HEK293 (cell line): ENCODE results near the gene AHCYL2.

ENCODE experiments used
- CTCF ChIA-PET: fragments of 350-600 bp; formaldehyde crosslinking; extraction: SDS; loops from one replicate; lab custom pipeline; 2021; ENCODE audit warnings: antibody characterized with exemption; lab: Yijun Ruan, JAX
- POLR2A ChIA-PET: fragments of 300-600 bp; formaldehyde crosslinking; extraction: SDS; loops from one replicate; lab custom pipeline; 2020; ENCODE audit warnings: antibody characterized with exemption, inconsistent platforms; lab: Yijun Ruan, JAX
- H3K27ac ChIP-seq: fragments of 200-500 bp; sonication (Bioruptor generic); 2 replicates; pipeline ENCODE4 v1.5.1; 2014; ENCODE audit warnings: low read depth, low read length, control low read depth, inconsistent platforms; ENCODE audit errors: extremely low read depth
- H3K36me3 ChIP-seq, 2 experiments: fragments of 200-500 bp in 1 of 2; sonication (Bioruptor generic) in 1 of 2; 1 replicate in 1 of 2; 2 replicates in 1 of 2; pipeline ENCODE4 v1.5.1; 2014 to 2017; ENCODE audit warnings: inconsistent platforms in 2 of 2, low read length in 2 of 2; ENCODE audit not compliant: control insufficient read depth in 2 of 2, insufficient read depth in 1 of 2
- H3K4me1 ChIP-seq: fragments of 200-500 bp; sonication (Bioruptor generic); 2 replicates; pipeline ENCODE4 v1.5.1; 2014; ENCODE audit warnings: mild to moderate bottlenecking, low read length, inconsistent platforms; ENCODE audit not compliant: control insufficient read depth, insufficient read depth
- H3K4me3 ChIP-seq: 2 replicates; pipeline ENCODE4 v1.5.1; 2011; ENCODE audit warnings: low read depth, mild to moderate bottlenecking, control low read depth, low read length, moderate library complexity
- H3K9me3 ChIP-seq: fragments of 200-500 bp; sonication (Bioruptor generic); 2 replicates; pipeline ENCODE4 v1.5.1; 2014; ENCODE audit warnings: low read depth, low read length, inconsistent platforms; ENCODE audit not compliant: control insufficient read depth, insufficient read depth
- BCL11A ChIP-seq: fragments of 450-650 bp; formaldehyde crosslinking; IDR thresholded peaks from 2 replicates; pipeline ENCODE4 v1.5.1; 2016; ENCODE audit warnings: low read depth, missing biosample characterization, missing genetic modification characterization
- OVOL3 ChIP-seq: fragments of 450-650 bp; formaldehyde crosslinking; IDR thresholded peaks from 2 replicates; pipeline ENCODE4 v1.5.1; 2016; ENCODE audit warnings: missing biosample characterization, missing genetic modification characterization
- TSHZ1 ChIP-seq: fragments of 450-650 bp; formaldehyde crosslinking; IDR thresholded peaks from 2 replicates; pipeline ENCODE4 v1.5.1; 2016; ENCODE audit warnings: missing biosample characterization, missing genetic modification characterization, borderline replicate concordance
- ZBTB20 ChIP-seq: fragments of 450-650 bp; formaldehyde crosslinking; IDR thresholded peaks from 2 replicates; pipeline ENCODE4 v1.5.1; 2016; ENCODE audit warnings: missing biosample characterization, missing genetic modification characterization
- ZBTB21 ChIP-seq: fragments of 450-650 bp; formaldehyde crosslinking; IDR thresholded peaks from 2 replicates; pipeline ENCODE4 v1.5.1; 2017; ENCODE audit warnings: missing biosample characterization, missing genetic modification characterization
- ZFHX2 ChIP-seq: fragments of 450-650 bp; formaldehyde crosslinking; conservative IDR thresholded peaks from 2 replicates; pipeline ENCODE4 v1.5.1; 2016; ENCODE audit warnings: missing biosample characterization, missing genetic modification characterization
- ZFP69B ChIP-seq: fragments of 450-650 bp; formaldehyde crosslinking; IDR thresholded peaks from 2 replicates; pipeline ENCODE4 v1.5.1; 2016; ENCODE audit warnings: missing biosample characterization, missing genetic modification characterization
- ZIC2 ChIP-seq: fragments of 450-650 bp; formaldehyde crosslinking; IDR thresholded peaks from 2 replicates; pipeline ENCODE4 v1.5.1; 2016; ENCODE audit warnings: missing biosample characterization, missing genetic modification characterization
- ZNF114 ChIP-seq: fragments of 450-650 bp; formaldehyde crosslinking; IDR thresholded peaks from 2 replicates; pipeline ENCODE4 v1.5.0; 2017; ENCODE audit warnings: missing biosample characterization, missing genetic modification characterization
- ZNF174 ChIP-seq: fragments of 450-650 bp; formaldehyde crosslinking; IDR thresholded peaks from 2 replicates; pipeline ENCODE4 v1.5.0; 2017; ENCODE audit warnings: missing biosample characterization, mild to moderate bottlenecking, missing genetic modification characterization
- ZNF202 ChIP-seq: fragments of 450-650 bp; formaldehyde crosslinking; IDR thresholded peaks from 2 replicates; pipeline ENCODE4 v1.5.1; 2016; ENCODE audit warnings: missing biosample characterization, missing genetic modification characterization, borderline replicate concordance
- ZNF354C ChIP-seq: fragments of 450-650 bp; formaldehyde crosslinking; IDR thresholded peaks from 2 replicates; pipeline ENCODE4 v1.5.1; 2016; ENCODE audit warnings: missing biosample characterization, missing genetic modification characterization, low read depth, borderline replicate concordance
- ZNF37A ChIP-seq: fragments of 450-650 bp; IDR thresholded peaks from 2 replicates; pipeline ENCODE4 v1.5.1; 2018; ENCODE audit warnings: missing biosample characterization, missing genetic modification characterization
- ZNF391 ChIP-seq: fragments of 450-650 bp; formaldehyde crosslinking; IDR thresholded peaks from 2 replicates; pipeline ENCODE4 v1.5.1; 2016; ENCODE audit warnings: low read depth, missing biosample characterization, missing genetic modification characterization, borderline replicate concordance
- ZNF426 ChIP-seq: fragments of 450-650 bp; formaldehyde crosslinking; IDR thresholded peaks from 2 replicates; pipeline ENCODE4 v1.5.1; 2017; ENCODE audit warnings: missing biosample characterization, missing genetic modification characterization, mild to moderate bottlenecking, inconsistent platforms, moderate library complexity
- ZNF449 ChIP-seq: fragments of 450-650 bp; formaldehyde crosslinking; IDR thresholded peaks from 2 replicates; pipeline ENCODE4 v1.5.1; 2017; ENCODE audit warnings: missing biosample characterization, mild to moderate bottlenecking, missing genetic modification characterization, moderate library complexity
- ZNF624 ChIP-seq: fragments of 450-650 bp; formaldehyde crosslinking; IDR thresholded peaks from 2 replicates; pipeline ENCODE4 v1.5.1; 2017; ENCODE audit warnings: missing biosample characterization, missing genetic modification characterization
- ZNF677 ChIP-seq: fragments of 450-650 bp; IDR thresholded peaks from 2 replicates; pipeline ENCODE4 v1.5.0; 2018; ENCODE audit warnings: missing biosample characterization, mild to moderate bottlenecking, missing genetic modification characterization, moderate library complexity
- ZNF704 ChIP-seq: fragments of 450-650 bp; formaldehyde crosslinking; IDR thresholded peaks from 2 replicates; pipeline ENCODE4 v1.5.1; 2016; ENCODE audit warnings: missing biosample characterization, missing genetic modification characterization
- TF ChIP-seq, protein P1 (sequence below): fragments of 450-650 bp; formaldehyde crosslinking; conservative IDR thresholded peaks from 2 replicates; pipeline ENCODE4 v1.5.1; 2016; ENCODE audit warnings: low read depth, missing biosample characterization, missing genetic modification characterization
- TF ChIP-seq, protein P2 (sequence below): fragments of 450-650 bp; formaldehyde crosslinking; IDR thresholded peaks from 2 replicates; pipeline ENCODE4 v1.5.1; 2016; ENCODE audit warnings: missing biosample characterization, missing genetic modification characterization
- TF ChIP-seq, protein P3 (sequence below): fragments of 450-650 bp; formaldehyde crosslinking; IDR thresholded peaks from 2 replicates; pipeline ENCODE4 v1.5.1; 2016; ENCODE audit warnings: missing biosample characterization, missing genetic modification characterization

Gene AHCYL2

GRCh38 chr7:129311429-129311828 is 86.6 kb downstream of the AHCYL2 start:
- no peaks in the 10 kb centered on the region for H3K4me1 ChIP-seq
- ChIA-PET POLR2A (no interaction called here), CTCF (interaction anchor here (0.6 to 1.0 kb wide), 2 partner anchors 56 to 93 kb away, joined by 3 read pairs; no protein-coding TSS in a partner anchor)
- H3K4me3 ChIP-seq = no peak overlapping the region
- H3K9me3 ChIP-seq = no peaks in the 10 kb centered on the region
- no peak for TF ChIP-seq ZNF174 (tag by site-specific recombination)
- TF ChIP-seq ZNF354C (tag by site-specific recombination) = no peak
- no peak for TF ChIP-seq ZNF624
- TF ChIP-seq, protein P1, sequence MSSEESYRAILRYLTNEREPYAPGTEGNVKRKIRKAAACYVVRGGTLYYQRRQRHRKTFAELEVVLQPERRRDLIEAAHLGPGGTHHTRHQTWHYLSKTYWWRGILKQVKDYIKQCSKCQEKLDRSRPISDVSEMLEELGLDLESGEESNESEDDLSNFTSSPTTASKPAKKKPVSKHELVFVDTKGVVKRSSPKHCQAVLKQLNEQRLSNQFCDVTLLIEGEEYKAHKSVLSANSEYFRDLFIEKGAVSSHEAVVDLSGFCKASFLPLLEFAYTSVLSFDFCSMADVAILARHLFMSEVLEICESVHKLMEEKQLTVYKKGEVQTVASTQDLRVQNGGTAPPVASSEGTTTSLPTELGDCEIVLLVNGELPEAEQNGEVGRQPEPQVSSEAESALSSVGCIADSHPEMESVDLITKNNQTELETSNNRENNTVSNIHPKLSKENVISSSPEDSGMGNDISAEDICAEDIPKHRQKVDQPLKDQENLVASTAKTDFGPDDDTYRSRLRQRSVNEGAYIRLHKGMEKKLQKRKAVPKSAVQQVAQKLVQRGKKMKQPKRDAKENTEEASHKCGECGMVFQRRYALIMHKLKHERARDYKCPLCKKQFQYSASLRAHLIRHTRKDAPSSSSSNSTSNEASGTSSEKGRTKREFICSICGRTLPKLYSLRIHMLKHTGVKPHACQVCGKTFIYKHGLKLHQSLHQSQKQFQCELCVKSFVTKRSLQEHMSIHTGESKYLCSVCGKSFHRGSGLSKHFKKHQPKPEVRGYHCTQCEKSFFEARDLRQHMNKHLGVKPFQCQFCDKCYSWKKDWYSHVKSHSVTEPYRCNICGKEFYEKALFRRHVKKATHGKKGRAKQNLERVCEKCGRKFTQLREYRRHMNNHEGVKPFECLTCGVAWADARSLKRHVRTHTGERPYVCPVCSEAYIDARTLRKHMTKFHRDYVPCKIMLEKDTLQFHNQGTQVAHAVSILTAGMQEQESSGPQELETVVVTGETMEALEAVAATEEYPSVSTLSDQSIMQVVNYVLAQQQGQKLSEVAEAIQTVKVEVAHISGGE (tag by site-specific recombination) = no peak
- no peak for TF ChIP-seq ZNF449 (tag by site-specific recombination)
- TF ChIP-seq, protein P2, sequence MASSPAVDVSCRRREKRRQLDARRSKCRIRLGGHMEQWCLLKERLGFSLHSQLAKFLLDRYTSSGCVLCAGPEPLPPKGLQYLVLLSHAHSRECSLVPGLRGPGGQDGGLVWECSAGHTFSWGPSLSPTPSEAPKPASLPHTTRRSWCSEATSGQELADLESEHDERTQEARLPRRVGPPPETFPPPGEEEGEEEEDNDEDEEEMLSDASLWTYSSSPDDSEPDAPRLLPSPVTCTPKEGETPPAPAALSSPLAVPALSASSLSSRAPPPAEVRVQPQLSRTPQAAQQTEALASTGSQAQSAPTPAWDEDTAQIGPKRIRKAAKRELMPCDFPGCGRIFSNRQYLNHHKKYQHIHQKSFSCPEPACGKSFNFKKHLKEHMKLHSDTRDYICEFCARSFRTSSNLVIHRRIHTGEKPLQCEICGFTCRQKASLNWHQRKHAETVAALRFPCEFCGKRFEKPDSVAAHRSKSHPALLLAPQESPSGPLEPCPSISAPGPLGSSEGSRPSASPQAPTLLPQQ (tag by site-specific recombination) = no peak
- TF ChIP-seq ZIC2 = no peak
- no peak for TF ChIP-seq ZBTB20 (tag by site-specific recombination)
- TF ChIP-seq ZBTB21 (tag by site-specific recombination) = no peak
- TF ChIP-seq, protein P3, sequence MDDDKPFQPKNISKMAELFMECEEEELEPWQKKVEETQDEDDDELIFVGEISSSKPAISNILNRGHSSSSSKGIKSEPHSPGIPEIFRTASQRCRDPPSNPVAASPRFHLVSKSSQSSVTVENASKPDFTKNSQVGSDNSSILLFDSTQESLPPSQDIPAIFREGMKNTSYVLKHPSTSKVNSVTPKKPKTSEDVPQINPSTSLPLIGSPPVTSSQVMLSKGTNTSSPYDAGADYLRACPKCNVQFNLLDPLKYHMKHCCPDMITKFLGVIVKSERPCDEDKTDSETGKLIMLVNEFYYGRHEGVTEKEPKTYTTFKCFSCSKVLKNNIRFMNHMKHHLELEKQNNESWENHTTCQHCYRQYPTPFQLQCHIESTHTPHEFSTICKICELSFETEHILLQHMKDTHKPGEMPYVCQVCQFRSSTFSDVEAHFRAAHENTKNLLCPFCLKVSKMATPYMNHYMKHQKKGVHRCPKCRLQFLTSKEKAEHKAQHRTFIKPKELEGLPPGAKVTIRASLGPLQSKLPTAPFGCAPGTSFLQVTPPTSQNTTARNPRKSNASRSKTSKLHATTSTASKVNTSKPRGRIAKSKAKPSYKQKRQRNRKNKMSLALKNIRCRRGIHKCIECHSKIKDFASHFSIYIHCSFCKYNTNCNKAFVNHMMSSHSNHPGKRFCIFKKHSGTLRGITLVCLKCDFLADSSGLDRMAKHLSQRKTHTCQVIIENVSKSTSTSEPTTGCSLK (tag by site-specific recombination) = no peak
- H3K36me3 ChIP-seq = no peaks in the 10 kb centered on the region
- no peak overlapping the region for H3K27ac ChIP-seq

DNA sequence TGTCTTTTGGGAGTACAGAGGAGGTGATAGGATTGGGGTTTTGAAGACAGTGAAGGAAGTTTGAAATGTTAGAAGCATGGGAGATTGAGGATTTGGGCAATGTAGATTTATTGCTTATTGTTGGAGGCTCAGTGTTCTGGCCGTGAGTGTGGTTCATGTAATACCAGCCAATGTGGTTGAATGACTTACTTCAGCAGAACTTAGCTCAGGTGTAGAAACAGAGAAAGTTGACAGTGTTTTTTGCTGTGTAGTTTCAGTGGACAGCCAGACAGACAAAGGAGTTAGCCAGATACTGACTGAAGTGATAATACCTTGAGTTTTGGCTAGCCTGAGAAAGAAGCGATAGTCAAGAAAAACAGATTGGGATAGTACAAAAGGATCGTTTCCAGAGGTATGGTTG is 88.5 kb downstream of the AHCYL2 start:
- POLR2A ChIA-PET = no interaction called here
- CTCF ChIA-PET = interaction anchor here (1.0 kb wide), 1 partner anchor 15 kb away, joined by 3 read pairs; no protein-coding TSS in a partner anchor
- TF ChIP-seq ZNF704 (tag by site-specific recombination) (no peak), ZNF426 (tag by site-specific recombination) (no peak), ZNF202 (tag by site-specific recombination) (no peak), OVOL3 (tag by site-specific recombination) (no peak), ZNF37A (tag by site-specific recombination) (no peak), ZFP69B (tag by site-specific recombination) (no peak), ZFHX2 (no peak), ZNF114 (no peak), BCL11A (no peak), ZNF677 (tag by site-specific recombination) (no peak), ZNF391 (tag by site-specific recombination) (no peak), TSHZ1 (tag by site-specific recombination) (no peak)

More for the DNA sequence above, 88.5 kb downstream of the AHCYL2 start:
- H3K27ac ChIP-seq = no peak overlapping the region
- peaks cover 5% of the 10 kb centered on the region; the same call in 1 of the 2 replicates for H3K4me1 ChIP-seq
- H3K36me3 ChIP-seq = no peaks in the 10 kb centered on the region
- H3K4me3 ChIP-seq = no peak overlapping the region
- no peaks in the 10 kb centered on the region for H3K9me3 ChIP-seq
